ENCODE data around the gene TRIM51.
"Not testable (repeated sequence)": the region's sequence is repeated elsewhere in the genome, so short reads cannot be mapped to it uniquely, and the experiment has no call there.

The TRIM51 gene

GRCh38 chr11:55882997-55883396 is at the start of gene TRIM51:
TRIM51 (plus strand) TSS chr11:55883297; CDS start chr11:55885429, 2,132 bp downstream.
- POLR2A ChIA-PET (ENCODE audit: low non-redundant PET); DNase-seq (ENCODE audit: low spot score); CTCF ChIA-PET; H3K27ac ChIP-seq: not testable (repeated sequence)

- ChIA-PET CTCF (no interaction called here), POLR2A (ENCODE audit: low non-redundant PET) (no interaction called here)
- no peak within 1 kb of the TSS for H3K27ac ChIP-seq
- no peak for DNase-seq (ENCODE audit: low spot score)
- TF ChIP-seq CTCF (conservative IDR thresholded peaks at IDR 0.05; ENCODE audit: low read depth), result no peak
Measured at GRCh38 chr11:55838452-55838851, 44.6 kb upstream of the TRIM51 start, which contains the start of gene OR5D16. OR5D16 (plus strand) TSS chr11:55838752; CDS start chr11:55838752, 0 bp downstream.

- POLR2A ChIA-PET (ENCODE audit: low non-redundant PET), result no interaction called here
- DNase-seq (ENCODE audit: low spot score), result no peak
- CTCF ChIA-PET, result no interaction called here
- no peak for TF ChIP-seq CTCF (conservative IDR thresholded peaks at IDR 0.05; ENCODE audit: low read depth)
- no peak overlapping the region for H3K27ac ChIP-seq
Measured at GRCh38 chr11:55847453-55847852, 35.6 kb upstream of the TRIM51 start.

GRCh38 chr11:55849037-55849436 is 34.1 kb upstream of the TRIM51 start:
- H3K27ac ChIP-seq, result no peak overlapping the region
- DNase-seq (ENCODE audit: low spot score), result no peak
- ChIA-PET CTCF (no interaction called here), POLR2A (ENCODE audit: low non-redundant PET) (no interaction called here)
- no peak for TF ChIP-seq CTCF (conservative IDR thresholded peaks at IDR 0.05; ENCODE audit: low read depth)

- CTCF ChIA-PET, result no interaction called here
- no peak overlapping the region for H3K27ac ChIP-seq
- DNase-seq (ENCODE audit: low spot score), result no peak
- TF ChIP-seq CTCF (conservative IDR thresholded peaks at IDR 0.05; ENCODE audit: low read depth), result no peak
- POLR2A ChIA-PET (ENCODE audit: low non-redundant PET), result no interaction called here
Measured at GRCh38 chr11:55852141-55852540, 31.0 kb upstream of the TRIM51 start.

GRCh38 chr11:55854704-55855103 is 28.4 kb upstream of the TRIM51 start:
- ChIA-PET POLR2A (ENCODE audit: low non-redundant PET) (no interaction called here), CTCF (no interaction called here)
- DNase-seq (ENCODE audit: low spot score), result no peak
- H3K27ac ChIP-seq, result no peak overlapping the region
- no peak for TF ChIP-seq CTCF (conservative IDR thresholded peaks at IDR 0.05; ENCODE audit: low read depth)

GRCh38 chr11:55867354-55867753 is 15.7 kb upstream of the TRIM51 start:
- CTCF ChIA-PET; DNase-seq (ENCODE audit: low spot score); H3K27ac ChIP-seq; POLR2A ChIA-PET (ENCODE audit: low non-redundant PET): not testable (repeated sequence)

GRCh38 chr11:55872731-55873130 is 10.4 kb upstream of the TRIM51 start:
- DNase-seq (ENCODE audit: low spot score); H3K27ac ChIP-seq; CTCF ChIA-PET; POLR2A ChIA-PET (ENCODE audit: low non-redundant PET): not testable (repeated sequence)

GRCh38 chr11:55873146-55873545 is 10.0 kb upstream of the TRIM51 start:
- DNase-seq (ENCODE audit: low spot score); POLR2A ChIA-PET (ENCODE audit: low non-redundant PET); H3K27ac ChIP-seq; CTCF ChIA-PET: not testable (repeated sequence)

GRCh38 chr11:55884995-55885394 is 1.9 kb downstream of the TRIM51 start:
- DNase-seq (ENCODE audit: low spot score); POLR2A ChIA-PET (ENCODE audit: low non-redundant PET): not testable (repeated sequence)

GRCh38 chr11:55885481-55885880 is 2.4 kb downstream of the TRIM51 start:
- CTCF ChIA-PET; DNase-seq (ENCODE audit: low spot score); POLR2A ChIA-PET (ENCODE audit: low non-redundant PET); H3K27ac ChIP-seq: not testable (repeated sequence)

More at GRCh38 chr11:55884995-55885394, 1.9 kb downstream of the TRIM51 start:
- H3K27ac ChIP-seq, CTCF ChIA-PET: not testable (repeated sequence)

Data from RWPE1 (cell line).